GM19452 (cell line): ENCODE results near the gene MARCHF10.

Experiments
- ATAC-seq: cut with Tn5 transposase; IDR thresholded peaks from one replicate; pipeline ENCODE4 v1.9.1; 2021; ENCODE audit not compliant: unreplicated experiment

The MARCHF10 gene

GRCh38 chr17:62720126-62720850 lies 87.8 kb downstream of the MARCHF10 start:
- ATAC-seq = no peak

- no peak for ATAC-seq
Observed at GRCh38 chr17:62719586-62719985, 88.5 kb downstream of the MARCHF10 start.

GRCh38 chr17:62718429-62718828 lies 89.7 kb downstream of the MARCHF10 start:
- ATAC-seq = no peak

GRCh38 chr17:62717889-62718288 lies 90.2 kb downstream of the MARCHF10 start:
- no peak for ATAC-seq

GRCh38 chr17:62717589-62717855 lies 90.6 kb downstream of the MARCHF10 start:
- ATAC-seq = no peak

- ATAC-seq = no peak
Observed at GRCh38 chr17:62716834-62717588, 91.1 kb downstream of the MARCHF10 start.

GRCh38 chr17:62715882-62716390 lies 92.2 kb downstream of the MARCHF10 start:
- ATAC-seq = no peak

- ATAC-seq = no peak
Observed at GRCh38 chr17:62714016-62714777, 93.9 kb downstream of the MARCHF10 start.

- ATAC-seq = no peak
Observed at GRCh38 chr17:62713086-62713881, 94.8 kb downstream of the MARCHF10 start.

- ATAC-seq = no peak
Observed at GRCh38 chr17:62712171-62712581, 95.9 kb downstream of the MARCHF10 start.

GRCh38 chr17:62708587-62708986 lies 99.5 kb downstream of the MARCHF10 start:
- no peak for ATAC-seq

- no peak for ATAC-seq
Observed at GRCh38 chr17:62707425-62707739, 100.7 kb downstream of the MARCHF10 start.

- ATAC-seq = no peak
Observed at GRCh38 chr17:62706598-62707424, 101.3 kb downstream of the MARCHF10 start.

- ATAC-seq = no peak
Observed at GRCh38 chr17:62705778-62706597, 102.1 kb downstream of the MARCHF10 start.

GRCh38 chr17:62705156-62705777 lies 102.8 kb downstream of the MARCHF10 start:
- no peak for ATAC-seq

GRCh38 chr17:62704381-62704971 lies 103.6 kb downstream of the MARCHF10 start:
- ATAC-seq = no peak

GRCh38 chr17:62703776-62704380 lies 104.2 kb downstream of the MARCHF10 start:
- peak; percentile 83 for ATAC-seq

GRCh38 chr17:62703261-62703775 lies 104.8 kb downstream of the MARCHF10 start:
- ATAC-seq = peak; percentile 9
